Mucosa of stomach (tissue), 1 donor: ENCODE data around the gene GRPR.
"Not testable (repeated sequence)": the region's sequence is repeated elsewhere in the genome, so short reads cannot be mapped to it uniquely, and the experiment has no call there.

Experiments
- H3K27me3 ChIP-seq: one replicate; pipeline ENCODE4 v1.7.0; 2013; ENCODE audit warnings: mild to moderate bottlenecking, low read length; ENCODE audit not compliant: control insufficient read depth, insufficient read depth
- H3K36me3 ChIP-seq: one replicate; pipeline ENCODE4 v1.7.0; 2013; ENCODE audit warnings: low read length; ENCODE audit not compliant: control insufficient read depth, insufficient read depth
- H3K4me1 ChIP-seq: one replicate; pipeline ENCODE4 v1.7.0; 2013; ENCODE audit warnings: mild to moderate bottlenecking, low read length; ENCODE audit not compliant: control insufficient read depth, insufficient read depth
- H3K4me3 ChIP-seq: one replicate; pipeline ENCODE4 v1.7.0; 2013; ENCODE audit warnings: low read length
- H3K9ac ChIP-seq: one replicate; pipeline ENCODE4 v1.7.0; 2013; ENCODE audit warnings: mild to moderate bottlenecking, low read length, moderate library complexity
- H3K9me3 ChIP-seq: one replicate; pipeline ENCODE4 v1.7.0; 2013; ENCODE audit warnings: mild to moderate bottlenecking, low read length, moderate library complexity; ENCODE audit not compliant: control insufficient read depth
- donor health status: Pancreatic carcinoma.

Gene GRPR

GRCh38 chrX:16140983-16141382 is 17.6 kb downstream of the GRPR start:
- Histone ChIP-seq H3K4me3 (no peak overlapping the region), H3K27me3 (no peaks in the 10 kb centered on the region), H3K9ac (no peak overlapping the region), H3K4me1 (no peaks in the 10 kb centered on the region), H3K9me3 (no peaks in the 10 kb centered on the region), H3K36me3 (no peaks in the 10 kb centered on the region)

GRCh38 chrX:16141422-16142245 is 18.3 kb downstream of the GRPR start:
- no peaks in the 10 kb centered on the region for H3K27me3 ChIP-seq

DNA sequence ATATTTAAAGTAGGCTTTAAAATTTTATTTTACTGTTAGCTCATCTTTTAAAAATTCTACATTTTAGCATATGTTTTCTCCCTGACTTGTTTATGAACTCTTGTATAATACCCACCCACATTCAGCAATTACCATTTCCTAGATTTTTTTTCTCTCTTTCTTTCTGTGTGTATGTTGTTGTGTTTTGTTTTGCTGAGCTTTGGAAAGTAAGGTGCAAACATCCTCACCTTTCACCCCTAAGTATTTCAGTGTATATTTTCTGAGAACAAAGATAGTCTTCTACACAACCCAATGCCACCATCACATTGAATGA is 18.8 kb downstream of the GRPR start:
- Histone ChIP-seq H3K27me3 (no peaks in the 10 kb centered on the region), H3K36me3 (no peaks in the 10 kb centered on the region), H3K9ac (no peak overlapping the region), H3K4me1 (no peaks in the 10 kb centered on the region), H3K9me3 (no peaks in the 10 kb centered on the region), H3K4me3 (no peak overlapping the region)

More at GRCh38 chrX:16141422-16142245, 18.3 kb downstream of the GRPR start:
- no peak overlapping the region for H3K9ac ChIP-seq
- H3K4me3 ChIP-seq, result no peak overlapping the region
- H3K4me1 ChIP-seq, result no peaks in the 10 kb centered on the region
- no peaks in the 10 kb centered on the region for H3K9me3 ChIP-seq
- H3K36me3 ChIP-seq, result no peaks in the 10 kb centered on the region

GRCh38 chrX:16143968-16144367 is 20.6 kb downstream of the GRPR start:
- no peaks in the 10 kb centered on the region for H3K9me3 ChIP-seq
- H3K36me3 ChIP-seq, result no peaks in the 10 kb centered on the region
- no peaks in the 10 kb centered on the region for H3K27me3 ChIP-seq
- no peak overlapping the region for H3K4me3 ChIP-seq
- H3K4me1 ChIP-seq, result no peaks in the 10 kb centered on the region
- H3K9ac ChIP-seq, result no peak overlapping the region

- Histone ChIP-seq H3K4me3 (no peak overlapping the region), H3K27me3 (no peaks in the 10 kb centered on the region), H3K36me3 (no peaks in the 10 kb centered on the region), H3K9me3 (no peaks in the 10 kb centered on the region), H3K9ac (no peak overlapping the region), H3K4me1 (no peaks in the 10 kb centered on the region)
Observed at GRCh38 chrX:16144420-16144819, 21.1 kb downstream of the GRPR start.

GRCh38 chrX:16145093-16145492 is 21.7 kb downstream of the GRPR start:
- H3K27me3 ChIP-seq, H3K4me1 ChIP-seq, H3K9me3 ChIP-seq, H3K9ac ChIP-seq, H3K36me3 ChIP-seq, H3K4me3 ChIP-seq: not testable (repeated sequence)

GRCh38 chrX:16145656-16146055 is 22.3 kb downstream of the GRPR start:
- H3K27me3 ChIP-seq, result no peaks in the 10 kb centered on the region
- H3K4me1 ChIP-seq, result no peaks in the 10 kb centered on the region
- no peak overlapping the region for H3K4me3 ChIP-seq
- H3K36me3 ChIP-seq, result no peaks in the 10 kb centered on the region
- H3K9ac ChIP-seq, result no peak overlapping the region
- no peaks in the 10 kb centered on the region for H3K9me3 ChIP-seq

- Histone ChIP-seq H3K27me3 (no peaks in the 10 kb centered on the region), H3K9ac (no peak overlapping the region), H3K9me3 (no peaks in the 10 kb centered on the region), H3K36me3 (no peaks in the 10 kb centered on the region), H3K4me1 (no peaks in the 10 kb centered on the region), H3K4me3 (no peak overlapping the region)
Observed at GRCh38 chrX:16148896-16149295, 25.5 kb downstream of the GRPR start.

- Histone ChIP-seq H3K9ac (no peak overlapping the region), H3K4me1 (no peaks in the 10 kb centered on the region), H3K27me3 (no peaks in the 10 kb centered on the region), H3K9me3 (no peaks in the 10 kb centered on the region), H3K4me3 (no peak overlapping the region), H3K36me3 (no peaks in the 10 kb centered on the region)
Observed at GRCh38 chrX:16155581-16156096, 32.3 kb downstream of the GRPR start.

DNA sequence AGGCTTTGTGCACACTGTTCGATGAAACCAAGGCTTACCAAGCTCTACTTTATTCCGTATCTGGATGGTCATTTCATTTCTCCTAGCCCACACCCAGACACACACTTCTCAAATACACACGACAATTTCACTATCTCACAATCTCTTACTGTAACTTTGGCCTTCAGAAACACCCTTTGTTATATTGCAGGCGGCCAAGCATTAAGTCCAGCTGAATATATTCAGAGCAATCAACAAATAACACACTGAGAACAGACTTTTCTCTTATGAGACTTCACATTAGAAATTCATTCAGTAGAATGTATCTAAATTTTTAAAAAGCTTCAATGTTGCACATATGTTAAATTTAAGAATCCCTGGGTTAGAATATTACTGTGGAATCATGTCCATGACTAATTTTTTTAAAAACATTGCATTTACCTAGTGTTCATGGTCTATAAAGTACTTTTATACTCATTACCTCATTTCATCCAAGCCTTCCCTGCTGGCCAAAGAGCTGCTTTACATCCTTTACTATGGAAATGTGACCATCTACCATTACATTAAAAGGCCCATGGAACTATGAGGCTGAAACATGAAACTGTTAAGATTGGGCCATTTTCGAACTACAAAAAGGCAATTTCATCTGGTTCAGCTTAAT is 33.4 kb downstream of the GRPR start:
- Histone ChIP-seq H3K4me1 (no peaks in the 10 kb centered on the region), H3K9ac (no peak overlapping the region), H3K9me3 (no peaks in the 10 kb centered on the region), H3K36me3 (no peaks in the 10 kb centered on the region), H3K27me3 (no peaks in the 10 kb centered on the region), H3K4me3 (no peak overlapping the region)

DNA sequence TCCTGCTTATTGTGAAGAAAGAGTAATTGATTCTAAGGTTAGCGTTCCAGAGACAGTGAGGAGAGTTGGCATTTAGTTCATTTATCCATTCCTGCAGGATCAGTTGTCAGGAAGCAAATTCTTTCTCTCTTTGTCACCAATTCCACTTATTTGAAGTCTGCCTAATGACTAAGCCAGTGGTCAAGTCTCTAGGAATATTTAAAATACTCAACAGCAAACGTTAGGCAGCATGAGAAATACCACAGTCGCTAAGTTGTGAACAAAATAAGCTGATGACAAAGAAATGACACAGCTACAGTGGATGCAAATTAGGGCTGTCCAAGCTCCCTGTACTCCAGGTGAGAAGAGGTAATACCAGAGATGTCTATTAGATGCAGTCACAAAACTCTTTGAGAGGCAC is 37.4 kb downstream of the GRPR start:
- no peak overlapping the region for H3K4me3 ChIP-seq
- no peaks in the 10 kb centered on the region for H3K36me3 ChIP-seq
- H3K9ac ChIP-seq, result no peak overlapping the region
- H3K4me1 ChIP-seq, result no peaks in the 10 kb centered on the region
- H3K9me3 ChIP-seq, result no peaks in the 10 kb centered on the region
- no peaks in the 10 kb centered on the region for H3K27me3 ChIP-seq

DNA sequence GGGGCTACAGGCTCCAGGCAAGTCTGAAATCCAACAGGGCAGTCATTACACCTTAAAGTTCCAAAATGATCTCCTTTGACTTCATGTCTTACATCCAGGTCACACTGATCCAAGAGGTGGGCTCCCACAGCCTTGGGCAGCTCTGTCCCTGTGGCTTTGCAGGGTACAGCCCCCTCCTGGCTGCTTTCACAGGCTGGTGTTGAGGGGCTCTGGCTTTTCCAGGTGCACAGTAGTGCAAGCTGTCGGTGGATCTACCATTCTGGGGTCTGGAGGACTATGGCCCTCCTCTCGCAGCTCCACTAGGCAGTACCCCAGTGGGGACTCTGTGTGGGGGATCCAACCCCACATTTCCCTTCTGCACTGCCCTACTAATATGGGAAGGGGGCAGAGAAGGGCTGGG is 37.8 kb downstream of the GRPR start:
- H3K9me3 ChIP-seq, H3K9ac ChIP-seq, H3K4me3 ChIP-seq, H3K4me1 ChIP-seq, H3K36me3 ChIP-seq, H3K27me3 ChIP-seq: not testable (repeated sequence)
